Stimulated activated naive CD8-positive, alpha-beta T cell treated with anti-CD3 and anti-CD28 coated beads, Interleukin-15, Interleukin-2, amounts not matched to agents 100 U/mL and 50 U/mL, for 24 hours (primary cell): ENCODE measurements around the gene COL11A2.

Source experiments
- ATAC-seq: fragments of 150-1000 bp; cut with Tn5 transposase; one replicate; pipeline ENCODE4 v1.10.0; 2021
- DNase-seq: peaks from one replicate; pipeline ENCODE4 v3.0.0; 2021

COL11A2 gene

GRCh38 chr6:33116841-33117711, 75.2 kb downstream of the COL11A2 start:
- DNase-seq (peak; percentile 14), ATAC-seq (no peak)

DNA sequence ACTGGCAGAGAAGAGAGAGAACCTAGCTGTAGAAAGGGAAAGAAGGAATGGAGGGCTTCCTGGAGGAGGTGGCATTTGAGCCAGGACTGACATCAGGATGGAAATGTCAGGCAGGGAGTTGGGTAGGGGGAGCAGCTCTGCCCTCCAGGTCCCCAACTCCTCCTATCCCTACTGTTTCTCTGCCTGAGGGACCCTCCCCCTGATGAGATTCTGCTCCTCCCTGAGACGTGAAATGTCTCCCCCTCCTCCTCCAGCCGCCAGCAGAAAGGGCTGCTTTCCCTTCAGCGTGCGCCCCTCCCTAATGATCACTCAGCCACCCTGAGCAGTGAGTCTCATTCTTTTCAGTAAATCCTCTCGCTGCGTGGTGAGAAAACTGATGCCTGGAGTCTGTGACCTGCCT, 75.8 kb downstream of the COL11A2 start:
- ATAC-seq (no peak), DNase-seq (no peak)

- ATAC-seq = no peak
- no peak for DNase-seq
Measured at GRCh38 chr6:33114406-33114805, 77.9 kb downstream of the COL11A2 start.

DNA sequence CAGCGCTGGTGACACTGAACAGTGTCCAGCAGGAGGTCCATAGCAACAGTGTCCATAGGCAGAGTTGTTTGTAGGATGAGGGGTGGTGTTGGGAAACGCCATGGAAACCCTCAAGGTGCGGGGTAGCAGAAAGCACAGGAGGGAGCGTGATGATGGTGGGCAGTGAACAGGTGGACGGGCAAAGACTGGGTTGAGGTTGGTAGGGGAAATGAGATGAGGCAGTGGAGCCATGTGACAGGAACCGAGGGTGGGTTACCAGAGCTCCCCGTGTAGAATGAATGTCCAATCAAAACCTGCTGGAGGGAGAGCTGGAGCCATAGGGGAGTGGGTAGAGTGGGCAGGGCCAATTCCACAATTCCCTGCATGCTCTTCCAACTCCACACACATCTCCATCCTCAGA, 78.5 kb downstream of the COL11A2 start:
- ATAC-seq (no peak), DNase-seq (no peak)
